ENCODE data around the gene VAT1L. TPM values are rescaled to one million over a fixed set of nuclear protein-coding genes. Genes with fewer than 3 reads are reported as not detected.

VAT1L gene
- total RNA-seq, 1 experiment from 2014 or later: 0.10 TPM

- H3K27me3 ChIP-seq (ENCODE audit: insufficient read depth, low read length): peaks cover 46% of the 10 kb centered on the region
These were observed 18.7 kb downstream of the VAT1L start for GRCh38 chr16:77807021-77807420.

More at GRCh38 chr16:77807021-77807420, 18.7 kb downstream of the VAT1L start:
- Histone ChIP-seq H2AFZ (ENCODE audit: low read depth, low read length, poor library complexity, severe bottlenecking) (no peak overlapping the region), H3K4me1 (ENCODE audit: control insufficient read depth in 1 of 2, insufficient read depth in 2 of 2, low read length in 2 of 2) (no peaks in the 10 kb centered on the region), H4K20me1 (ENCODE audit: insufficient read depth) (no peaks in the 10 kb centered on the region), H3K9me3 (ENCODE audit: control insufficient read depth in 1 of 2, insufficient read depth in 1 of 2, low read depth in 1 of 2, low read length in 2 of 2) (no peaks in the 10 kb centered on the region), H3K27ac (ENCODE audit: low read depth, low read length) (no peak overlapping the region), H3K9ac (ENCODE audit: low read length) (no peak overlapping the region), H3K36me3 (ENCODE audit: control insufficient read depth in 1 of 2, insufficient read depth in 2 of 2, low read length in 2 of 2) (no peaks in the 10 kb centered on the region), H3K79me2 (ENCODE audit: insufficient read depth, low read length) (no peaks in the 10 kb centered on the region), H3K9me2 (ENCODE audit: insufficient read depth) (no peaks in the 10 kb centered on the region), H3K4me3 (replicated peaks in 1 of 2; ENCODE audit: low read depth in 1 of 2, low read length in 2 of 2) (no peak overlapping the region), H3K4me2 (ENCODE audit: low read length) (no peak overlapping the region)
- intact Hi-C loops (cut with micrococcal nuclease): no loop called here
- ChIA-PET RAD21 (ENCODE audit: low non-redundant PET in 1 of 2, low total read pairs in 2 of 2, uncharacterized antibody in 2 of 2, unreplicated experiment in 2 of 2) (no interaction called here), POLR2A (no interaction called here), CTCF (no interaction called here)
- no peak for ATAC-seq
- BruUV-seq (replicated peaks): no TSS peak
- no peak for DNase-seq (ENCODE audit: low read depth, low spot score)
- TF ChIP-seq CEBPB (IDR thresholded peaks at IDR 0.05; ENCODE audit: low read depth) (no peak), EZH2phosphoT487 (IDR thresholded peaks at IDR 0.05; ENCODE audit: borderline replicate concordance) (no peak), ELF1 (IDR thresholded peaks at IDR 0.05; ENCODE audit: borderline replicate concordance, low read depth) (no peak), FOSL1 (IDR thresholded peaks at IDR 0.05; ENCODE audit: low read depth) (no peak), ZBTB33 (IDR thresholded peaks at IDR 0.05; ENCODE audit: extremely low read depth, insufficient replicate concordance, low read length) (no peak), JUND (IDR thresholded peaks at IDR 0.05) (no peak), SP1 (IDR thresholded peaks at IDR 0.05; ENCODE audit: low read depth) (no peak), POLR2AphosphoS5 (IDR thresholded peaks at IDR 0.05; ENCODE audit: low read depth, low read length) (no peak), SIN3A (IDR thresholded peaks at IDR 0.05; ENCODE audit: low read depth) (no peak), REST (IDR thresholded peaks at IDR 0.05; ENCODE audit: low read depth) (no peak), SRF (IDR thresholded peaks at IDR 0.05; ENCODE audit: low read depth) (no peak)
